GM21423 (cell line): ENCODE data around the gene ABI1.

ENCODE experiments used
- ATAC-seq: cut with Tn5 transposase; IDR thresholded peaks from one replicate; pipeline ENCODE4 v1.9.1; 2021; ENCODE audit warnings: mild to moderate bottlenecking, moderate library complexity; ENCODE audit not compliant: unreplicated experiment

Gene ABI1

DNA sequence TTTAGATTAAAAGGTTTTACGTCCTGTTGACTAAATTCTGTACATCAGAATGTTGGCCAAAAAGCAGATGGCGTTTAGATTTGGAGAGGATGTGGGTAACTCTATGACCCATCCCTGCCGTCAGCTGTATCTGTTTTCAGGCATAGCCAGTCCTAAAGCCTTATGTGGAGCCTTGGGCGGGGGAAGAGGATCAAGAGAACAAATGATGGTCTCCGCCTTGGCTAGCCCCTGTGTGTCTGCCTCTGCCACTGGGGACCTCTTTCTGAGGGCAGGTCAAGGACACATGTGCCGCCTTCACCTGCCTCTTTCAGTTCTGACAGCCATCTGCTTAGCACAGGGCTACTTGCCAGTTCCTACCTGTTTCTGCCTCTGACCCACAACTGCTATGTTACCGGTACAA is 139.2 kb downstream of the ABI1 start:
- no peak for ATAC-seq

DNA sequence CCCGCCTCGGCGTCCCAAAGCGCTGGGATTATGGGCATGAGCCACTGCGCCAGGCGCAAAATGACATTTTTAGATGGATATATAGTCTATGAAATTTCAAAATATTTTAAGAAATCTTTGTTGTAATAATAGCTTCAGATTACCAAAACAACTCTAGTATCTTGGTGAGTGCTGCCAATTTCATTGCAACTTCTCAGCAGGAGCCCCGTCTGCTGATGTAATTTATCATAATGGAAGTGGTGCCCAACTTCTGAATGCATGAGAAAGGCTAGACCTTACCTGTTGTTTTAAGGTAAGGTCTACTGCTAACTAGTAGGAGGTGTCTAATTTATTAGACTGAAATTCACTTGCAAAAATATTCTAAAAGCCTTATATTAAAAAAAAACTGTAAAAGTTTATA is 143.3 kb downstream of the ABI1 start:
- ATAC-seq = no peak

DNA sequence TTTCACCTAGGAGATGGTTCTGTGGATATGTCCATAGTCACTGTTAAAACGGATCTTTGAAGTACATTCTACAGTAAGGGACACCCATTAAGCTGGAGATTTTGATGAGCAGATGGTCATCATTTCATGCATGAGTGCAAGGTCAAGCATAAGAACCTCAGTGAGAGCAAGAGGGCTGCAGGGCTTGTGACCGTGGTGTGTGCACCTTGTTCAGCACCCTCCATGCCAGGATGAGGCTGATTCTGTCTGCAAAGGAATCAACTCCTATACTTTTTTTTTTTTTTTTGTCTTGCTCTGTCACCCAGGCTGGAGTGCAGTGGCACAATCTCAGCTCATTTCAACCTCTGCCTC is 145.6 kb downstream of the ABI1 start:
- no peak for ATAC-seq

DNA sequence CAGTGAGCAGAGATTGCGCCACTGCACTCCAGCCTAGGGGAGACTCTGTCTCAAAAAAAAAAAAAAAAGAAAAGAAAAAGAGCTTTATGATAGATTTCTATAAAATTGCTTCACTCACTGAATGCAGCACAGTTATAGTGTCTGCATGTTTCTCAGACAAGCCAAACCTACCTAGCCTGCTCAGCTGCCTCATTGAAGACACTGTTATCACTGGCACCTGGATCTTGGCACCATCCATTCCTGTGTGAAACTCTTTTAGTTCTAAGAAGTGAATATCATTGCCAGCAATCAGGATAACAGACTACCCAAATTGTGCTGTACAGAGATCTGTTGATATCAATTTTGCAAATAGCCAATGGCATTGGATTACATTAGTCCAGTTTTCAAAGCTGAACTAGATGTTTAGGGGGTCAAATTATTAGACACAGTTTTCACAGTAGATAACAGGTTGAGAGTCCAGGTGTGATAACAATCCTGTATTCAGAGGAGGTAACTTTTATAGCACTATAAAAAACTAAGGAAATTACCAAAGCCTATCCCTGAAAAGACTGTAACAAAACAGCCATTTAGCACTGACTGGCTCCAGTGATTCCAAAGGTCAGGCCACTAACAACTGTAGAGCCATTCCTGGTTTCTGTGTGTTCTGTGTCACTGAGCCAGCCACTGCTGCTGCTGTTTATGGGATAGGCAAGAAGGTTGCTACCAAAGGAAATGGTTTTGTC is 146.2 kb downstream of the ABI1 start:
- no peak for ATAC-seq

DNA sequence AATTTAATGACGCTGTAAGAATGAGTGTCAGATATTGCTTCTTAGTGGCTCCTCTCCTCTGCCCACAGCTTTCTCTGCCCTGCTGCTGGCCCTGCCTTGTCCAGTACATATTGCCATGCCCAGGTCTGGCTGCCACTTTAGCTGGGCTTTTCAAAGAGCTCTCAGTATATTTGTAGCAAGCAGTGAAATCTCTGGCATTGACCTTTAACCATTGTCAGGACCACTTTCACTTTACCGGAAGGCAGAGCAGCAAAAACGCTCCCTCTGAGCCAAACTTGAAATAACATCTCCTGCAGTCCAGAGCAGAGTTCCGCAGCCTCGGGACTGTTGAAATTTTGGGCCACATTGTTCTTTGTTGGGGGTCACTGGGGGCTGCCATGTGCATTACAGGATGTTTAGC is 149.4 kb downstream of the ABI1 start:
- ATAC-seq = no peak

DNA sequence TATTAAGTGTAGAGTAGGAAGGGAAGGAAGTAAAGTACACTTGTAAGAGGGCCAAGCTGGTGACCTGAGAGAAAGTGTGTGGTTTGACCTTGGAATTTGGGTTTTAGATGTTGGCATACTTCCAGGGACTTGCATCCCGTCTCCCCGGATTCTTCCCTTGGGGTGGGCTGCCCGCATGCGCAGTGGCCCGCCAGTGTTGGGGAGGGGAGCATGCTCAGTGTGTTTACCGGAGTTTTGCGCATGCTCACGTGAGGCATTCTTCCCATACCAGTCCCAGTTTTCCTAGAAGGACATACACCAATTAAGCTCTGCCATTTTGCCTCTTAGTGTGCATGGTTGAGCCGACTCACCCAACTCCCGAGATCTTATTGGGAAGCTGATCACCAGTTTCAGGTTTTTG is 153.8 kb downstream of the ABI1 start:
- no peak for ATAC-seq

DNA sequence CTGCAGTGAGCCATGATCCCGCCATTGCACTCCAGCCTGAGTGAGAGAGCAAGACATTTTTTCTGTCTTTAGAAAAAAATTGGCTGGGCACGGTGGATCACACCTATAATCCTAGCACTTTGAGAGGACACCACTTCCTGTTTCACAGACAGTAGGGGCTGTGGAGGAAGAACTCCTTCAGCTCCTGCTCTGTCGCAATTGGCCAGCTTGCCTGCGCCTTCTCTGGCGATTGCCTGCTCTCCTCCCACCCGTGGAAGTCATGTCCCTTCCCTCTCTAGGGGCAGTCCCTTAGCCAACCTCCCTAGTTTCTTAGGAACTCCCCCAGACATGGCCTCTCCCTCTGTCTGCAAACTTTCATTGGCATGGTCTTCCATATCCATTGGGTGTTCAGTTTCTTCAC is 154.6 kb downstream of the ABI1 start:
- no peak for ATAC-seq

DNA sequence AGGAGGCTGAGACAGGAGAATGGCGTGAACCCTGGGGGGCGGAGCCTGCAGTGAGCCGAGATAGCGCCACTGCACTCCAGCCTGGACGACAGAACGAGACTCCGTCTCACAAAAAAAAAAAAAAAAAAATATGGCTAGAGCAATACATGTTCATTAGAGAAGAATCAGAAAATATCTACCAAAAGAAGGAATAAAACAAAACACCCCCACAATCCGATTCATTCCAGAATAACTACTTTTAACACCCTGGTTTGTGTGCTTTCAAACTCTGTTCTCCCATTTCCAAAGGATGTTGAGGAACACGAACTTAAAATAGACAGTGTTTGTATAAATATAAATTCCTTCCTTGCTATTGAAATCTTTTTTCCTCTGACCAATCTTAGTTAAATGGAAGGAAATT is 156.8 kb downstream of the ABI1 start:
- no peak for ATAC-seq

DNA sequence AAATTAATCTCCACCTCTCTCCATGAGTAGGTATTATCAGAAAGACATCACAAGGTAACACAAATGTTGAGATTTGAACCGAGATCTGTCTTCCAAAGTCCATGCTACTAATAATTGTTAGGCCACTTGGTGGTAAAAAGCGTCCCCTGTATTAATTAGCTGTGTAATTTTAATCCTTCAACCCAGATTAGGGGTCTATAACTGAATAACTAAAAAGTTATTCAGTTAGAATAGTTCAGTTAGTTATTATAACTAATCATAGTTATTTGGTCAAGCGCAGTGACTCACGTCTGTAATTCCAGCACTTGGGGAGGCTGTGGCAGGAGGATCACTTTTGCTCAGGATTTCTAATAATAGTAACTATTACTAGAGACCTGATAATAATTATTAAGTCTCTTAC is 157.7 kb downstream of the ABI1 start:
- no peak for ATAC-seq

DNA sequence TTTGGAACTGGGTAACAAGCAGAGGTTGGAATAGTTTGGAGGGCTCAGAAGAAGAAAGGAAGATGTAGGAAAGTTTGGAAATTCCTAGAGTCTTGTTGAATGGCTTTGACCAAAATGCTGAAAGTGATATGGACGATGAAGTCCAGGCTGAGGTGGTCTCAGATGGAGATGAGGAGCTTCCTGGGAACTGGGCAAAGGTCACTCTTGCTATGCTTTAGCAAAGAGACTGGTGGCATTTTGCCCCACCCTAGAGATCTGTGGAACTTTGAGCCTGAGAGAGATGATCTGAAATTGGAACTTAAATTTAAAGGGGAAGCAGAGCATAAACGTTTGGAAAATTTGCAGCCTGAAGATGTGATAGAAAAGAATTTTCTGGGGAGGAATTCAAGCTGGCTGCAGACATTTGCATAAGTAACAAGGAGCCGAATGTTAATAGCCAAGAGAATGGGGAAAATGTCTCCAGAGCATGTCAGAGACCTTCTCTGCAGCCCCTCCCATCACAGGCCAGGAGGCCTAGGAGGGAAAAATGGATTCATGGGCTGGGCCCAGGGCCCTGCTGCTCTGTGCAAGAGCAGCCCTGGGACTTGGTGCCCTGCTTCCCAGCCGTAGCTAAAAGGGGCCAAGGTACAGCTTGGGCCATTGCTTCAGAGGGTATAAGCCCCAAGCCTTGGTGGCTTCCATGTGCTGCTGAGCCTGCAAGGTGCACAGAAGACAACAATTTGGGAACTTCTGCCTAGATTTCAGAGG is 159.7 kb downstream of the ABI1 start:
- ATAC-seq = no peak

DNA sequence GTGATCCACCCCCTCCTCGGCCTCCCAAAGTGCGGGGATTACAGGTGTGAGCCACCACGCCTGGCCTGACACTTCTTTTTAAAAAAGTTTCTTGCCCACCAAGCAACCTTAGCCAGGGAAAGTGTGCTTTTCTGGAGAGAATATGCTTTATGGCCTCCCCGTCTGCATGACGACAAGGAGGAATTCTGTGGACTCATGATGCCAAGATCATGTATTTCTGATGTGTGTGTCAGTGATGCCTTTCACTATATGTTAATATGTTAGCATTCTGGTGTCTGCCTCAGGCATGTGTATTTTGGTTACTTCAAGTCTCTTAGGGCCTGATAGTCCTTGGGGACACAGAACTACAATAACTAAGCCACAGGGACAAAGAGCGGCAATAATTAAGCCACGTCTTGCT is 161.1 kb downstream of the ABI1 start:
- ATAC-seq = no peak

DNA sequence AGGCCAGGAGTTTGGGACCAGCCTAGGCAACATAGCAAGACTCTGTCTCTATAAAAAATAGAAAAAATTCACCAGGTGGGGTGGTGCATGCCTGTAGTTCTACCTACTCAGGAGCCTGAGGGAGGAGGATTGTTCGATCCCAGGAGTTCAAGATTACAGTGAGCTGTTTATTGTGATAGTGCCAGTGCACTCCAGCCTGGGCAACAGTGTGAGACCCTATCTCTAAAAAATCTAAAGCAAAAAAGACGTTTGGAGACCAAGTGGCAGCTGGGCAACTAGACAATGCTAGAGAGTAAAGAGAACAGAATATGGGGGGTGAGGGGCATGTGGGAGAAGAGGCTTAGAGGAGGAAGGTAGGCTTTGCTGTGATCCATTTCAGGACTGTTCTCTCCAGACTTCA is 161.8 kb downstream of the ABI1 start:
- ATAC-seq = no peak

DNA sequence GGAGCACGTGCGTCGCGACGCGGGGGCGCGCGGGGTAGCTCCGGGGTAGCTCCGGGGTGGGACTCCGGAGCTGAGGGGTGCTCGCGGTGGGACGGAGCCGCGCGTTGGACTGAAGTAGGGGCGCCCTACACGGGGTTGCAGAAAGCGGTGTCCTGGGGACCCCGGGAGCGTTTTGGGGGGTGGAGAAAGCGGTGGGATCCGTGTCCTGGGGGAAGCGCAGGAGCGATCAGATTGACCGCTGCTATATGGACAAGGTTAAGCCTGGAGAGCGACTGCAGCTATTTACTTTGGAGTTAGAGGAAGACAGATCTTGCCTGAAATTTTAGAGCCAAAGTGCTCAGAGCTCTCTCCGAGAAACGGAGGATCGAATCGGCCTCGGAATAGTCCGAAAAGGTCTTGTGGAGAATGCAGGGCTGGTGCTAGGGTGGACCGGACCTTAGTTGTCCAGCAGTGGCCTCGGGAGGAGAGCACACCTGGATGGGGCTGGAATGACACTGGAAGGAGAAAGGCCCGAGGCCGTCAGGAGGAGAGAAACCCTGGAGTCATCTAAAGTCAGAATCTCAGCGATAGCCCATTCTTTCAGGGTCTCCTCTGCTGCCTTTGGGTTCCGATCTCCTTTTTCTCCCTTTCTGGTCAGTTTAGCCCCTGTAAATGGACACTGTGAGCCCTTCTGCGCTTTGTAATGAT is 162.7 kb downstream of the ABI1 start:
- no peak for ATAC-seq

DNA sequence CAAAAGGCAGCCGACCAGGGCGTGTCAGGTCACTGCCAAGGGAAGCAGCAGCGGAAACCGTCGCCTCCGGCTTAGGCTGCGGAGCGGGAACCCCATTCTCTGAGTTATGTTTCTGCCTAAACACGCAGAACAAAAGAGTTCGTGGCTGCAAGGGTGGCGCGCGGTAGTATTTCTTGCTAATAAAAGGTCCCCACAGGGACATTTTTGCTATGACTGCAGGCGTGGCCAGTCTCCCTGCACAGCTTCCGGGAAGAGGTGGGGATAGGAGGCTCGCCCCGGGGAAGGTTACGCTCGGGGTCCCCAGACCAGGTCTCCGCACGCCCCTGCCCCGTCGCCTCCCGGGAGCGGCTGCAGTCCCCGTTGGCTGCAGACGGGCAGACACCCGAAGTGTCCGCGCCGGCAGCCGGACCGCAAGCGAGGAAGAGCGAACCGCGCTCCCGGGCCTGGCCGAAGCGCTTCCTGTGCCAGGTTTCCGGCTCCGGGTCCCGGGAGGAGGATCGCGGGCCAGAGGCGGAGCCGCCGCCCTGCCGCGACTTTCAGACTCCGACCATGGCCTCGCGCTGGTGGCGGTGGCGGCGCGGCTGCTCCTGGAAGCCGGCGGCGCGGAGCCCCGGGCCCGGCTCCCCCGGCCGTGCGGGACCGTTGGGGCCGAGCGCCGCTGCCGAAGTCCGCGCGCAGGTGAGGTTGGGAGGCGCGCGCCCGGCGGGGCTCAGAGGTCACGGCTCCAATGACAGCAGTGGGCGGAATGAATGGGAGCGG is 163.4 kb downstream of the ABI1 start, which contains the start of gene PDSS1:
Gene PDSS1 (plus strand): TSS at position 539 of the 759 bp plus-strand sequence. CDS start 11 bp downstream, at position 550.
- peak; percentile 79 for ATAC-seq

DNA sequence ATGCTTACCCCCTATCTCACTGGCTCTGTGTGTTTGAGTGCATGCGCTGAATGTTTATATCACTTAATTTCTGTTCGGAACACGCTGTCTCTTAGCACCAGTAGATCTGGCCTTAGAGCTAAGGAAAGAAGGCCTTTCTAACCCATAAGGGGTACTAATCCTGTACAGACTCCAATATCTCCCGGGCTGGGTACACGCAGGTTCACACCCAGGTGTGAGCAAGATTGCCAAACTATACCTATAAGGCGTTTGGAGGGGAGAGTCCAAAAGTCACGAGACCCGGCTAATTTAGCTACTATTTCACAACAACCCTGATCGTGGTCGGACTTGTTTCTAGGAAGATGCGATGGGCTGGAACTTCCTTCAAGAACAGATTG is 164.0 kb downstream of the ABI1 start:
- ATAC-seq = no peak
